ENCODE results near the gene BLTP3A.

The BLTP3A gene

GRCh38 chr6:34832942-34833341 is 41.1 kb downstream of the BLTP3A start:
- no peak for DNase-seq

GRCh38 chr6:34834789-34835518 is 43.1 kb downstream of the BLTP3A start:
- no peak for DNase-seq

- DNase-seq = no peak
Observed at GRCh38 chr6:34836008-34836407, 44.1 kb downstream of the BLTP3A start.

GRCh38 chr6:34836451-34836850 is 44.6 kb downstream of the BLTP3A start:
- no peak for DNase-seq

GRCh38 chr6:34837528-34837927 is 45.6 kb downstream of the BLTP3A start:
- no peak for DNase-seq

GRCh38 chr6:34839666-34840352 is 47.9 kb downstream of the BLTP3A start:
- DNase-seq = no peak

Measured in NCI-H774 (cell line).